Activated T-cell treated with anti-CD3 and anti-CD28 coated beads, Interleukin-2, amount 50 U/mL, for 48 hours (primary cell): ENCODE data around the gene KRT16.
"Not testable (repeated sequence)": the region's sequence is repeated elsewhere in the genome, so short reads cannot be mapped to it uniquely, and the experiment has no call there.

Experiments
- DNase-seq, 2 experiments: peaks; one replicate each; pipeline ENCODE4 v3.0.0-alpha.2; 2020

KRT16 gene

GRCh38 chr17:41614098-41614497 lies 1.5 kb upstream of the KRT16 start:
- DNase-seq = no peak

- no peak for DNase-seq
These were observed 913 bp upstream of the KRT16 start for GRCh38 chr17:41613277-41614082.

- no peak for DNase-seq
These were observed 1.5 kb downstream of the KRT16 start for GRCh38 chr17:41610965-41611640.

GRCh38 chr17:41610061-41610517 lies 2.5 kb downstream of the KRT16 start:
- DNase-seq = not testable (repeated sequence)

GRCh38 chr17:41606930-41607329 lies 5.6 kb downstream of the KRT16 start:
- not testable (repeated sequence) for DNase-seq

GRCh38 chr17:41602524-41602923 lies 10.0 kb downstream of the KRT16 start:
- DNase-seq = no peak

- no peak for DNase-seq
These were observed 12.2 kb downstream of the KRT16 start for GRCh38 chr17:41600318-41600717.

- DNase-seq = no peak
These were observed 12.9 kb downstream of the KRT16 start for GRCh38 chr17:41599680-41600079.

- DNase-seq = no peak
These were observed 17.0 kb downstream of the KRT16 start for GRCh38 chr17:41595585-41595984.

GRCh38 chr17:41594363-41594915 lies 18.1 kb downstream of the KRT16 start:
- DNase-seq = no peak

- no peak for DNase-seq
These were observed 19.1 kb downstream of the KRT16 start for GRCh38 chr17:41593306-41593981.

GRCh38 chr17:41592601-41593305 lies 19.8 kb downstream of the KRT16 start:
- DNase-seq = no peak

GRCh38 chr17:41589301-41589700 lies 23.3 kb downstream of the KRT16 start:
- DNase-seq = no peak

GRCh38 chr17:41588126-41588810 lies 24.3 kb downstream of the KRT16 start:
- DNase-seq = no peak

- no peak for DNase-seq
These were observed 25.6 kb downstream of the KRT16 start, which contains the start of gene KRT14 for GRCh38 chr17:41586863-41587495. Gene KRT14 (minus strand): TSS chr17:41586895. CDS start chr17:41586834, 61 bp downstream.

GRCh38 chr17:41585301-41586056 lies 27.1 kb downstream of the KRT16 start:
- DNase-seq = no peak

- DNase-seq = not testable (repeated sequence)
These were observed 28.1 kb downstream of the KRT16 start for GRCh38 chr17:41584331-41584927.

- no peak for DNase-seq
These were observed 29.1 kb downstream of the KRT16 start for GRCh38 chr17:41583137-41584127.
